ENCODE results near the gene C1orf53.
"Not testable (repeated sequence)": the region's sequence is repeated elsewhere in the genome, so short reads cannot be mapped to it uniquely, and the experiment has no call there.

Gene C1orf53

GRCh38 chr1:197933016-197933415 is 30.6 kb downstream of the C1orf53 start:
- no peak for TF ChIP-seq CTCF (IDR thresholded peaks at IDR 0.05; ENCODE audit: low read depth, low read length)
- no peak overlapping the region for H3K4me3 ChIP-seq (replicated peaks in 1 of 2; ENCODE audit: low read depth in 2 of 2, low read length in 2 of 2)
- DNase-seq (ENCODE audit: low read depth in 2 of 2), result no peak

- TF ChIP-seq CTCF (IDR thresholded peaks at IDR 0.05; ENCODE audit: low read depth, low read length), result no peak
- H3K4me3 ChIP-seq (replicated peaks in 1 of 2; ENCODE audit: low read depth in 2 of 2, low read length in 2 of 2), result no peak overlapping the region
- no peak for DNase-seq (ENCODE audit: low read depth in 2 of 2)
These were observed 31.2 kb downstream of the C1orf53 start for GRCh38 chr1:197933647-197934046.

- no peak for TF ChIP-seq CTCF (IDR thresholded peaks at IDR 0.05; ENCODE audit: low read depth, low read length)
- DNase-seq (ENCODE audit: low read depth in 2 of 2), result no peak
- no peak overlapping the region for H3K4me3 ChIP-seq (replicated peaks in 1 of 2; ENCODE audit: low read depth in 2 of 2, low read length in 2 of 2)
These were observed 35.0 kb downstream of the C1orf53 start for GRCh38 chr1:197937381-197937780.

GRCh38 chr1:197937892-197938291 is 35.5 kb downstream of the C1orf53 start:
- TF ChIP-seq CTCF (IDR thresholded peaks at IDR 0.05; ENCODE audit: low read depth, low read length), result no peak
- H3K4me3 ChIP-seq (replicated peaks in 1 of 2; ENCODE audit: low read depth in 2 of 2, low read length in 2 of 2), result no peak overlapping the region
- no peak for DNase-seq (ENCODE audit: low read depth in 2 of 2)

GRCh38 chr1:197939159-197939980 is 36.9 kb downstream of the C1orf53 start:
- H3K4me3 ChIP-seq (replicated peaks in 1 of 2; ENCODE audit: low read depth in 2 of 2, low read length in 2 of 2), result not testable (repeated sequence)
- peak; percentile 24 to 63 for DNase-seq (ENCODE audit: low read depth in 2 of 2)

- no peak for DNase-seq (ENCODE audit: low read depth in 2 of 2)
- no peak overlapping the region for H3K4me3 ChIP-seq (replicated peaks in 1 of 2; ENCODE audit: low read depth in 2 of 2, low read length in 2 of 2)
- no peak for TF ChIP-seq CTCF (IDR thresholded peaks at IDR 0.05; ENCODE audit: low read depth, low read length)
These were observed 39.6 kb downstream of the C1orf53 start for GRCh38 chr1:197942042-197942441.

- no peak overlapping the region for H3K4me3 ChIP-seq (replicated peaks in 1 of 2; ENCODE audit: low read depth in 2 of 2, low read length in 2 of 2)
- no peak for TF ChIP-seq CTCF (IDR thresholded peaks at IDR 0.05; ENCODE audit: low read depth, low read length)
- no peak for DNase-seq (ENCODE audit: low read depth in 2 of 2)
These were observed 42.1 kb downstream of the C1orf53 start for GRCh38 chr1:197944485-197944884.
